Psoas muscle (tissue), 8 donors: Measurements from ENCODE around the gene HSD17B7. TPM values are rescaled to one million over a fixed set of nuclear protein-coding genes. Genes with fewer than 3 reads are reported as not detected.

ENCODE experiments used
- ATAC-seq, 4 donors: fragments of 200-7000 bp; cut with Tn5 transposase; one replicate each; pipeline ENCODE4 v1.9.1; 2020; ENCODE audit warnings: moderate library complexity in 3 of 4, mild to moderate bottlenecking in 2 of 4
- DNase-seq, 2 donors: peaks; one replicate each; pipeline ENCODE4 v3.0.0-alpha.2; 2020
- H3K27ac ChIP-seq: fragments of 200-600 bp; one replicate; pipeline ENCODE4 v1.8.0; 2022
- H3K27me3 ChIP-seq, 3 donors: fragments of 200-600 bp in 1 of 3; one replicate each; pipeline versions ENCODE4 v1.6.1 to v1.8.0; 2013 to 2022; ENCODE audit warnings: low read length in 2 of 3, mild to moderate bottlenecking in 2 of 3, moderate library complexity in 1 of 3; ENCODE audit not compliant: insufficient read depth in 3 of 3
- H3K36me3 ChIP-seq, 2 donors: fragments of 200-600 bp in 1 of 2; one replicate each; pipeline versions ENCODE4 v1.6.1 to v1.8.0; 2013 to 2022; ENCODE audit warnings: low read depth in 1 of 2, mild to moderate bottlenecking in 1 of 2, moderate library complexity in 1 of 2; ENCODE audit not compliant: insufficient read depth in 1 of 2
- H3K4me1 ChIP-seq: fragments of 200-600 bp; one replicate; pipeline ENCODE4 v1.8.0; 2022
- H3K4me3 ChIP-seq: fragments of 200-600 bp; one replicate; pipeline ENCODE4 v1.8.0; 2022; ENCODE audit warnings: mild to moderate bottlenecking
- H3K9me3 ChIP-seq: fragments of 200-600 bp; one replicate; pipeline ENCODE4 v1.8.0; 2022
- WGBS, 3 donors: extraction: QIAGEN DNeasy Blood & Tissue Kit; methylation state at CpG; one replicate each; pipeline versions ENCODE4 v1.1.6 to v1.1.7; 2013; 5-methylcytosine and 5-hydroxymethylcytosine counted together
- intact Hi-C, 2 donors: fragments of 100-400 bp; cut with DNase I; formaldehyde crosslinking; loops; one replicate each; pipeline versions ENCODE4 v1.11.0 to v1.14.2; 2022
- polyA plus RNA-seq, 3 donors: library from polyadenylated mRNA; stranded (reverse); fragments of 200-250 nt; gene quantifications; one replicate each; pipeline ENCODE4 v1.2.3, GENCODE V29; 2013
- total RNA-seq, 4 donors: library from RNA; stranded (reverse); fragmentation: NEBNext Ultra II Directional in 2 of 4; extraction: Animal tissue kit (Norgen Biotek cat#: 25700) in 2 of 4; gene quantifications; one replicate each; pipeline versions ENCODE4 v1.2.1 to v1.2.4, GENCODE V29; 2021 to 2023
- TF ChIP-seq, protein P1 (sequence below): fragments of 200-600 bp; IDR thresholded peaks from one replicate; pipeline ENCODE4 v1.8.0; 2022; ENCODE audit warnings: antibody characterized with exemption
- donor health status: healthy with polysubstance abuse.
- donor health status: DM: no; HTN: no; CAD: no; lungs with moderate emphysema.
- donor health status: Bipolar disorder and iron deficiency.
- donor health status: healthy.
- donor health status: DM: yes; HTN: yes; CAD: no.
- donor health status: DM: no; HTN: no; CAD: no.
- donor health status: DM: no; HTN: no; CAD: no.
- donor health status: DM: yes; HTN: yes; CAD: no.

Gene HSD17B7
- total and polyA plus RNA-seq, 7 donors: 1.6 to 7.2 (median 3.8) TPM

GRCh38 chr1:162832470-162832869 is 42.0 kb downstream of the HSD17B7 start:
- WGBS, 3 donors: 51 to 97% (median 86%) methylated on average over 3 of the region's 3 CpGs
- no peaks in the 10 kb centered on the region for H3K36me3 ChIP-seq
- no peak overlapping the region for H3K27ac ChIP-seq
- ATAC-seq (no peak), DNase-seq (no peak)
- H3K9me3 ChIP-seq: no peaks in the 10 kb centered on the region
- TF ChIP-seq, protein P1, sequence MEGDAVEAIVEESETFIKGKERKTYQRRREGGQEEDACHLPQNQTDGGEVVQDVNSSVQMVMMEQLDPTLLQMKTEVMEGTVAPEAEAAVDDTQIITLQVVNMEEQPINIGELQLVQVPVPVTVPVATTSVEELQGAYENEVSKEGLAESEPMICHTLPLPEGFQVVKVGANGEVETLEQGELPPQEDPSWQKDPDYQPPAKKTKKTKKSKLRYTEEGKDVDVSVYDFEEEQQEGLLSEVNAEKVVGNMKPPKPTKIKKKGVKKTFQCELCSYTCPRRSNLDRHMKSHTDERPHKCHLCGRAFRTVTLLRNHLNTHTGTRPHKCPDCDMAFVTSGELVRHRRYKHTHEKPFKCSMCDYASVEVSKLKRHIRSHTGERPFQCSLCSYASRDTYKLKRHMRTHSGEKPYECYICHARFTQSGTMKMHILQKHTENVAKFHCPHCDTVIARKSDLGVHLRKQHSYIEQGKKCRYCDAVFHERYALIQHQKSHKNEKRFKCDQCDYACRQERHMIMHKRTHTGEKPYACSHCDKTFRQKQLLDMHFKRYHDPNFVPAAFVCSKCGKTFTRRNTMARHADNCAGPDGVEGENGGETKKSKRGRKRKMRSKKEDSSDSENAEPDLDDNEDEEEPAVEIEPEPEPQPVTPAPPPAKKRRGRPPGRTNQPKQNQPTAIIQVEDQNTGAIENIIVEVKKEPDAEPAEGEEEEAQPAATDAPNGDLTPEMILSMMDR: no peak
- H3K4me1 ChIP-seq: no peaks in the 10 kb centered on the region
- H3K4me3 ChIP-seq: no peak overlapping the region
- intact Hi-C loops: no loop called here
- no peaks in the 10 kb centered on the region for H3K27me3 ChIP-seq

- TF ChIP-seq, protein P1: no peak
- peaks cover 10% of the 10 kb centered on the region for H3K9me3 ChIP-seq
- no peak overlapping the region for H3K4me3 ChIP-seq
- H3K27ac ChIP-seq: no peak overlapping the region
- H3K4me1 ChIP-seq: no peaks in the 10 kb centered on the region
- H3K36me3 ChIP-seq: no peaks in the 10 kb centered on the region
- WGBS, 3 donors: 48 to 49% (median 48%) methylated on average over 3 of the region's 3 CpGs
- ATAC-seq (no peak), DNase-seq (no peak)
- intact Hi-C loops: no loop called here
- H3K27me3 ChIP-seq: no peaks in the 10 kb centered on the region
Measured at GRCh38 chr1:162835157-162835899, 44.8 kb downstream of the HSD17B7 start.

GRCh38 chr1:162838863-162839262 is 48.4 kb downstream of the HSD17B7 start:
- no peaks in the 10 kb centered on the region for H3K27me3 ChIP-seq
- H3K36me3 ChIP-seq: no peaks in the 10 kb centered on the region

DNA sequence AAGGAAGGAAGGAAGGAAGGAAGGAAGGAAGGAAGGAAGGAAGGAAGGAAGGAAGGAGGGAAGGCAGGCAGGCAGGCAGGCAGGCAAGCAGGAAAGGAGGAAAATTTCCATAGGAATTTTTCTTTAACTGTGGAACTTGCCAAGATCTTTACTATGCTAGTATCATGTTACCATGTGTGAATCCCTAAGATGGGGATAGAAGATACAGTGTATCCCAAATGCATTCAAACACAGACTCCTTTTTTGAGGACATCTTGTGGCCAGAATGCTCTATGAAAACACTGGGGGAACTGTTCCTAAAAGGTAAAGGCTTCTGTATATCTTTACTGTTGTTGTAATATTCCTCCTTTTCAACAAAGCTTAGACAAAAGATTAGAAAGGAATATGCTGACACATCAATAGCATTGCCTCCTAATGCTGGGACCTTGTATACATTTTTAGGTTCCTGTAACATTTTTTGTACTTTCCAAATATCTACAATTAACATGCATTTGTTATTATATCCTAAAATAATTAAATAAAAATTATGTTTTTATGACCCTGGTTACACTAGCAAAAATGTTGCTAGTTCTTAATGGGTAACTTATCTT is 49.8 kb downstream of the HSD17B7 start:
- H3K4me1 ChIP-seq: no peaks in the 10 kb centered on the region
- intact Hi-C loops: no loop called here
- no peak overlapping the region for H3K4me3 ChIP-seq
- no peaks in the 10 kb centered on the region for H3K36me3 ChIP-seq
- DNase-seq (no peak), ATAC-seq (no peak)
- no peaks in the 10 kb centered on the region for H3K27me3 ChIP-seq
- H3K27ac ChIP-seq: no peak overlapping the region
- TF ChIP-seq, protein P1: no peak
- peaks cover 10% of the 10 kb centered on the region for H3K9me3 ChIP-seq

More at GRCh38 chr1:162838863-162839262, 48.4 kb downstream of the HSD17B7 start:
- 73 to 98% (median 94%) methylated on average over 4 of the region's 4 CpGs for WGBS, 3 donors
- no peaks in the 10 kb centered on the region for H3K4me1 ChIP-seq
- no peak overlapping the region for H3K27ac ChIP-seq
- peaks cover 10% of the 10 kb centered on the region for H3K9me3 ChIP-seq
- ATAC-seq (no peak), DNase-seq (no peak)
- no peak overlapping the region for H3K4me3 ChIP-seq
- TF ChIP-seq, protein P1: no peak
- intact Hi-C loops: no loop called here
